Liver (tissue), 9 donors: ENCODE results near the gene ATF5. TPM values are rescaled to one million over a fixed set of nuclear protein-coding genes. Genes with fewer than 3 reads are reported as not detected.
"Not testable (repeated sequence)": the region's sequence is repeated elsewhere in the genome, so short reads cannot be mapped to it uniquely, and the experiment has no call there.

ENCODE experiments used
- DNase-seq: peaks from one replicate; pipeline ENCODE4 v3.0.0-alpha.2; 2017; ENCODE audit warnings: low spot score
- H3K27ac ChIP-seq, 2 donors: one replicate each; pipeline ENCODE4 v1.7.0; 2013; ENCODE audit warnings: inconsistent platforms in 2 of 2, low read length in 2 of 2, control low read depth in 1 of 2, low read depth in 1 of 2, mild to moderate bottlenecking in 1 of 2
- H3K27me3 ChIP-seq, 4 donors: one replicate each; pipeline versions ENCODE4 v1.6.1 to v1.7.0; 2013; ENCODE audit warnings: low read length in 3 of 4, inconsistent platforms in 1 of 4, mild to moderate bottlenecking in 1 of 4, moderate library complexity in 1 of 4; ENCODE audit not compliant: control insufficient read depth in 4 of 4, insufficient read depth in 4 of 4
- H3K36me3 ChIP-seq, 4 donors: one replicate each; pipeline versions ENCODE4 v1.6.1 to v1.7.0; 2013; ENCODE audit warnings: low read length in 3 of 4, mild to moderate bottlenecking in 3 of 4, low read depth in 1 of 4, moderate library complexity in 1 of 4; ENCODE audit not compliant: control insufficient read depth in 4 of 4, insufficient read depth in 3 of 4
- H3K4me1 ChIP-seq, 4 donors: one replicate each; pipeline versions ENCODE4 v1.6.1 to v1.7.0; 2013; ENCODE audit warnings: low read length in 3 of 4, mild to moderate bottlenecking in 3 of 4, moderate library complexity in 1 of 4; ENCODE audit not compliant: control insufficient read depth in 4 of 4, insufficient read depth in 4 of 4
- H3K4me3 ChIP-seq, 3 donors: one replicate each; pipeline versions ENCODE4 v1.6.1 to v1.7.0; 2013; ENCODE audit warnings: low read length in 3 of 3, control low read depth in 1 of 3, low read depth in 1 of 3, mild to moderate bottlenecking in 1 of 3
- H3K9ac ChIP-seq, 2 donors: one replicate each; pipeline ENCODE4 v1.7.0; 2013; ENCODE audit warnings: low read length in 2 of 2, mild to moderate bottlenecking in 2 of 2, moderate library complexity in 2 of 2, control low read depth in 1 of 2, low read depth in 1 of 2
- H3K9me3 ChIP-seq, 4 donors: one replicate each; pipeline versions ENCODE4 v1.6.1 to v1.7.0; 2013; ENCODE audit warnings: low read length in 3 of 4; ENCODE audit not compliant: control insufficient read depth in 4 of 4
- FOXA1 ChIP-seq: IDR thresholded peaks from 2 replicates; pipeline ENCODE4 v1.6.1; 2016; ENCODE audit warnings: antibody characterized with exemption
- FOXA2 ChIP-seq: IDR thresholded peaks from 2 replicates; pipeline ENCODE4 v1.6.1; 2016; ENCODE audit warnings: antibody characterized with exemption
- GABPA ChIP-seq, 2 donors: IDR thresholded peaks in 1 of 2; conservative IDR thresholded peaks in 1 of 2; 2 replicates each; pipeline ENCODE4 v1.6.1; 2016; ENCODE audit warnings: antibody characterized with exemption in 2 of 2, mild to moderate bottlenecking in 1 of 2, moderate library complexity in 1 of 2
- HNF4A ChIP-seq, 2 donors: conservative IDR thresholded peaks; 2 replicates each; pipeline ENCODE4 v1.6.1; 2016; ENCODE audit warnings: antibody characterized with exemption in 2 of 2, mild to moderate bottlenecking in 2 of 2
- HNF4G ChIP-seq: IDR thresholded peaks from 2 replicates; pipeline ENCODE4 v1.6.1; 2016; ENCODE audit warnings: antibody characterized with exemption
- JUND ChIP-seq, 2 donors: IDR thresholded peaks; 2 replicates each; pipeline ENCODE4 v1.6.1; 2016; ENCODE audit warnings: antibody characterized with exemption in 2 of 2
- NR2F2 ChIP-seq: IDR thresholded peaks from 2 replicates; pipeline ENCODE4 v1.6.1; 2016; ENCODE audit warnings: antibody characterized with exemption
- RAD21 ChIP-seq, 2 donors: IDR thresholded peaks; 2 replicates each; pipeline ENCODE4 v1.6.1; 2016; ENCODE audit warnings: antibody characterized with exemption in 2 of 2, mild to moderate bottlenecking in 2 of 2
- RXRA ChIP-seq, 2 donors: IDR thresholded peaks; 2 replicates each; pipeline ENCODE4 v1.6.1; 2017 to 2018; ENCODE audit warnings: antibody characterized with exemption in 2 of 2, mild to moderate bottlenecking in 1 of 2
- SP1 ChIP-seq: IDR thresholded peaks from 2 replicates; pipeline ENCODE4 v1.6.1; 2018; ENCODE audit warnings: antibody characterized with exemption, mild to moderate bottlenecking
- YY1 ChIP-seq: IDR thresholded peaks from 2 replicates; pipeline ENCODE4 v1.6.1; 2016; ENCODE audit warnings: antibody characterized with exemption, mild to moderate bottlenecking
- WGBS: extraction: QIAGEN DNeasy Blood & Tissue Kit; methylation state at CpG from one replicate; pipeline ENCODE4 v1.1.7; 2013; 5-methylcytosine and 5-hydroxymethylcytosine counted together
- polyA plus RNA-seq, 2 donors: library from polyadenylated mRNA; stranded (reverse) in 1 of 2; unstranded in 1 of 2; fragments of 200-250 nt in 1 of 2; fragments of >200 nt in 1 of 2; fragmentation: Nextera tagmentation in 1 of 2; extraction: Ambion mirVana in 1 of 2; gene quantifications; one replicate each; pipeline versions ENCODE4 v1.2.1 to v1.2.3, GENCODE V29; 2013 to 2015
- total RNA-seq, 2 donors: library from RNA; depleted of rRNA; stranded (reverse); fragments of >200 nt; gene quantifications; one replicate each; pipeline ENCODE4 v1.2.3, GENCODE V29; 2014
- TF ChIP-seq, protein P1 (sequence below): fragments of 150-350 bp; IDR thresholded peaks from 2 replicates; pipeline ENCODE4 v1.5.1; 2017; ENCODE audit warnings: improper control_type of control experiment, low read depth, low read length; ENCODE audit not compliant: missing input control
- TF ChIP-seq, protein P2 (sequence below): IDR thresholded peaks from 2 replicates; pipeline ENCODE4 v1.6.1; 2016; ENCODE audit warnings: antibody characterized with exemption, mild to moderate bottlenecking
- TF ChIP-seq, protein P3 (sequence below): IDR thresholded peaks from 2 replicates; pipeline ENCODE4 v1.6.1; 2016; ENCODE audit warnings: antibody characterized with exemption
- TF ChIP-seq, protein P4 (sequence below): IDR thresholded peaks from 2 replicates; pipeline ENCODE4 v1.6.1; 2016; ENCODE audit warnings: antibody characterized with exemption
- donor health status: healthy.
- donor health status: healthy.
- donor health status: healthy.
- donor health status: healthy.
- donor health status: healthy.

The ATF5 gene
- total and polyA plus RNA-seq, 4 donors, result 42.3 to 2,086 (median 347) TPM

DNA sequence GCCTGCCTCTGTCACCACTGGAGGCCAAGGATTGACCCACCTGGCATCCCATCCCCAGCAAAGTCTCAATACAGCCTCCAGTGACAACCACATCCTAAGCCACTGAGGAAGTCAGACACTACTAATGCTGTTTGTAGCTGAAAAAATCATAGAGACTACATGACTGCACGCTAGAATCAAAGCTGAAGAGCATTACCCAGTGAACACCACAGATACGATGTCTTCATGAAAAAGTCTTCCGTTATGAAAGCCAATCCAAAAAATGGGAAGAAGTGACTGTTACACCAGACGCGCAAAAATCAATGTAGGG, 11.4 kb downstream of the ATF5 start:
- DNase-seq, result no peak
- TF ChIP-seq HNF4G (no peak), FOXA2 (no peak), NR2F2 (no peak), FOXA1 (no peak), SP1 (no peak), YY1 (no peak), HNF4A (conservative IDR thresholded peaks at IDR 0.05) (no peak), RAD21 (IDR thresholded peaks at IDR 0.05) (no peak)
- TF ChIP-seq, protein P1, sequence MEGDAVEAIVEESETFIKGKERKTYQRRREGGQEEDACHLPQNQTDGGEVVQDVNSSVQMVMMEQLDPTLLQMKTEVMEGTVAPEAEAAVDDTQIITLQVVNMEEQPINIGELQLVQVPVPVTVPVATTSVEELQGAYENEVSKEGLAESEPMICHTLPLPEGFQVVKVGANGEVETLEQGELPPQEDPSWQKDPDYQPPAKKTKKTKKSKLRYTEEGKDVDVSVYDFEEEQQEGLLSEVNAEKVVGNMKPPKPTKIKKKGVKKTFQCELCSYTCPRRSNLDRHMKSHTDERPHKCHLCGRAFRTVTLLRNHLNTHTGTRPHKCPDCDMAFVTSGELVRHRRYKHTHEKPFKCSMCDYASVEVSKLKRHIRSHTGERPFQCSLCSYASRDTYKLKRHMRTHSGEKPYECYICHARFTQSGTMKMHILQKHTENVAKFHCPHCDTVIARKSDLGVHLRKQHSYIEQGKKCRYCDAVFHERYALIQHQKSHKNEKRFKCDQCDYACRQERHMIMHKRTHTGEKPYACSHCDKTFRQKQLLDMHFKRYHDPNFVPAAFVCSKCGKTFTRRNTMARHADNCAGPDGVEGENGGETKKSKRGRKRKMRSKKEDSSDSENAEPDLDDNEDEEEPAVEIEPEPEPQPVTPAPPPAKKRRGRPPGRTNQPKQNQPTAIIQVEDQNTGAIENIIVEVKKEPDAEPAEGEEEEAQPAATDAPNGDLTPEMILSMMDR, result no peak
- TF ChIP-seq, protein P2, sequence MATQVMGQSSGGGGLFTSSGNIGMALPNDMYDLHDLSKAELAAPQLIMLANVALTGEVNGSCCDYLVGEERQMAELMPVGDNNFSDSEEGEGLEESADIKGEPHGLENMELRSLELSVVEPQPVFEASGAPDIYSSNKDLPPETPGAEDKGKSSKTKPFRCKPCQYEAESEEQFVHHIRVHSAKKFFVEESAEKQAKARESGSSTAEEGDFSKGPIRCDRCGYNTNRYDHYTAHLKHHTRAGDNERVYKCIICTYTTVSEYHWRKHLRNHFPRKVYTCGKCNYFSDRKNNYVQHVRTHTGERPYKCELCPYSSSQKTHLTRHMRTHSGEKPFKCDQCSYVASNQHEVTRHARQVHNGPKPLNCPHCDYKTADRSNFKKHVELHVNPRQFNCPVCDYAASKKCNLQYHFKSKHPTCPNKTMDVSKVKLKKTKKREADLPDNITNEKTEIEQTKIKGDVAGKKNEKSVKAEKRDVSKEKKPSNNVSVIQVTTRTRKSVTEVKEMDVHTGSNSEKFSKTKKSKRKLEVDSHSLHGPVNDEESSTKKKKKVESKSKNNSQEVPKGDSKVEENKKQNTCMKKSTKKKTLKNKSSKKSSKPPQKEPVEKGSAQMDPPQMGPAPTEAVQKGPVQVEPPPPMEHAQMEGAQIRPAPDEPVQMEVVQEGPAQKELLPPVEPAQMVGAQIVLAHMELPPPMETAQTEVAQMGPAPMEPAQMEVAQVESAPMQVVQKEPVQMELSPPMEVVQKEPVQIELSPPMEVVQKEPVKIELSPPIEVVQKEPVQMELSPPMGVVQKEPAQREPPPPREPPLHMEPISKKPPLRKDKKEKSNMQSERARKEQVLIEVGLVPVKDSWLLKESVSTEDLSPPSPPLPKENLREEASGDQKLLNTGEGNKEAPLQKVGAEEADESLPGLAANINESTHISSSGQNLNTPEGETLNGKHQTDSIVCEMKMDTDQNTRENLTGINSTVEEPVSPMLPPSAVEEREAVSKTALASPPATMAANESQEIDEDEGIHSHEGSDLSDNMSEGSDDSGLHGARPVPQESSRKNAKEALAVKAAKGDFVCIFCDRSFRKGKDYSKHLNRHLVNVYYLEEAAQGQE, result no peak
- TF ChIP-seq, protein P3, sequence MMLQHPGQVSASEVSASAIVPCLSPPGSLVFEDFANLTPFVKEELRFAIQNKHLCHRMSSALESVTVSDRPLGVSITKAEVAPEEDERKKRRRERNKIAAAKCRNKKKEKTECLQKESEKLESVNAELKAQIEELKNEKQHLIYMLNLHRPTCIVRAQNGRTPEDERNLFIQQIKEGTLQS, result no peak
- H3K4me1 ChIP-seq, result peaks cover 0 to 13% (median 5%) of the 10 kb centered on the region in 4 donors
- WGBS, result 92% methylated on average over 5 of the region's 5 CpGs
- no peak overlapping the region for H3K27ac ChIP-seq
- no peak overlapping the region for H3K9ac ChIP-seq
- H3K9me3 ChIP-seq, result no peaks in the 10 kb centered on the region
- no peaks in the 10 kb centered on the region for H3K36me3 ChIP-seq
- H3K4me3 ChIP-seq, result no peak overlapping the region
- H3K27me3 ChIP-seq, result no peaks in the 10 kb centered on the region

DNA sequence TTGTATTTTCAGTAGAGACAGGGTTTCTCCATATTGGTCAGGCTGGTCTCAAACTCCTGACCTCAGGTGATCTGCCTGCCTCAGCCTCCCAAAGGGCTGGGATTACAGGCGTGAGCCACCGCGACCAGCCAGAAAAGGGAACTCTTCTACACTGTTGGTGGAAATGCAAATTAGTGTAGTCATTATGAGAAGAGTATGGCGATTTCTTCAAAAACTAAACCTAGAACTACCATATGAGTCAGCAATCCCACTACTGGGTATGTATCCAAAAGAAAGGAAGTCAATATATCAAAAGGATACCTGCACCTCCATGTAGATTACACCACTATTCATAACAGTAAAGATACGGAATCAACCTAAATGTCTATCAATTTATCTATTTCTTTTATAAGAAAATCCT, 15.6 kb downstream of the ATF5 start:
- not testable (repeated sequence) for H3K4me3 ChIP-seq, H3K36me3 ChIP-seq, H3K9me3 ChIP-seq, H3K27me3 ChIP-seq, DNase-seq, H3K9ac ChIP-seq, H3K27ac ChIP-seq, H3K4me1 ChIP-seq
- WGBS, result 77% methylated on average over 5 of the region's 5 CpGs

DNA sequence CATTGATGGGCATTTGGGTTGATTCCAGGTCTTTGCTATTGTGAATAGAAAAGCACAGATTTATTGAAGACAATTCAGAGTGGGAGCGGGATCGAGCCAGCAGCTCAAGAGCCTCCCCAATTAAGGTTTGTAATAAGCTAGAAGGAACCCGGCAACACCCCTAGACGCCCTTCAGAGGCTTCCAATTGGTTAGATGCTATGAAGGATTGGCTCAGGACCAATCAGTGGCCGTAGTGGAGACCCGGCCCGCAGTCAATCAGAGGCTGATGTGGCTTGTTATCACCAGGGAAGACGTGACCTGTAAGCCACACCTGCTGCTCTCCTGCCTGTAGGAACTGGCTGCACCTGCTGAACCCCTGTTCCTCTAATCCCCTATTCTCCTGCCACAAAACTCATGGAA, 17.4 kb downstream of the ATF5 start:
- no peak for DNase-seq
- Histone ChIP-seq H3K27ac (no peak overlapping the region), H3K27me3 (no peaks in the 10 kb centered on the region), H3K4me3 (no peak overlapping the region), H3K36me3 (no peaks in the 10 kb centered on the region), H3K4me1 (peaks cover 0 to 4% (median 0%) of the 10 kb centered on the region in 4 donors), H3K9me3 (no peaks in the 10 kb centered on the region), H3K9ac (no peak overlapping the region)
- WGBS, result 91% methylated on average over 8 of the region's 8 CpGs
- TF ChIP-seq HNF4A (conservative IDR thresholded peaks at IDR 0.05), result no peak
- no peak for TF ChIP-seq FOXA1
- TF ChIP-seq JUND (IDR thresholded peaks at IDR 0.05), result no peak
- no peak for TF ChIP-seq FOXA2
- TF ChIP-seq, protein P4, sequence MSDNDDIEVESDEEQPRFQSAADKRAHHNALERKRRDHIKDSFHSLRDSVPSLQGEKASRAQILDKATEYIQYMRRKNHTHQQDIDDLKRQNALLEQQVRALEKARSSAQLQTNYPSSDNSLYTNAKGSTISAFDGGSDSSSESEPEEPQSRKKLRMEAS, result no peak
- TF ChIP-seq GABPA (IDR thresholded peaks at IDR 0.05 in 1 of 2, conservative IDR thresholded peaks at IDR 0.05 in 1 of 2), result no peak
- TF ChIP-seq, protein P3, result no peak
- no peak for TF ChIP-seq RXRA (IDR thresholded peaks at IDR 0.05)
- no peak for TF ChIP-seq SP1
